Neural cell (in vitro differentiated cells): ENCODE data around the gene DDOST. TPM values are rescaled to one million over a fixed set of nuclear protein-coding genes. Genes with fewer than 3 reads are reported as not detected.

ENCODE experiments used
- H2AFZ ChIP-seq: fragments of 200-600, 300-800 bp; sonication (generic), shearing (Covaris generic); 2 replicates; pipeline ENCODE4 v1.6.0; 2014; ENCODE audit warnings: low read depth, mild to moderate bottlenecking, antibody characterized with exemption, low read length, moderate library complexity
- H3F3A ChIP-seq: fragments of 200-600 bp; shearing (Covaris generic); 2 replicates; pipeline ENCODE4 v1.6.1; 2016; ENCODE audit warnings: mild to moderate bottlenecking, moderate library complexity, mixed read lengths, antibody characterized with exemption, low read length; ENCODE audit not compliant: insufficient read depth, poor library complexity, severe bottlenecking
- H3K27ac ChIP-seq: fragments of 200-600, 300-800 bp; sonication (generic), shearing (Covaris generic); 2 replicates; pipeline ENCODE4 v1.5.1; 2014; ENCODE audit warnings: mild to moderate bottlenecking, low read length, moderate library complexity
- H3K27me3 ChIP-seq: fragments of 300-800, 200-600 bp; sonication (generic), shearing (Covaris generic); 2 replicates; pipeline ENCODE4 v1.6.0; 2014; ENCODE audit warnings: mild to moderate bottlenecking, low read depth, low read length, moderate library complexity; ENCODE audit not compliant: insufficient read depth
- H3K36me3 ChIP-seq: fragments of 300-800, 200-600 bp; sonication (generic), shearing (Covaris generic); 2 replicates; pipeline ENCODE4 v1.5.1; 2014; ENCODE audit warnings: mild to moderate bottlenecking, antibody characterized with exemption, low read length, moderate library complexity; ENCODE audit not compliant: insufficient read depth
- H3K4me2 ChIP-seq: fragments of 300-800, 200-600 bp; sonication (generic), shearing (Covaris generic); 2 replicates; pipeline ENCODE4 v1.6.0; 2014; ENCODE audit warnings: mild to moderate bottlenecking, low read length
- H3K4me3 ChIP-seq: fragments of 300-800, 200-600 bp; sonication (generic), shearing (Covaris generic); 2 replicates; pipeline ENCODE4 v1.5.1; 2014; ENCODE audit warnings: mild to moderate bottlenecking, low read length, moderate library complexity
- H3K79me2 ChIP-seq: fragments of 200-600 bp; shearing (Covaris generic); replicated peaks from 2 replicates; pipeline ENCODE4 v1.6.0; 2014; ENCODE audit warnings: mild to moderate bottlenecking, low read length, moderate library complexity; ENCODE audit not compliant: insufficient read depth
- H3K9ac ChIP-seq: fragments of 300-800, 200-600 bp; sonication (generic), shearing (Covaris generic); 2 replicates; pipeline ENCODE4 v1.6.1; 2016; ENCODE audit warnings: mild to moderate bottlenecking, low read length, mixed read lengths
- H3K9me2 ChIP-seq: fragments of 200-600 bp; shearing (Covaris generic); 2 replicates; pipeline ENCODE4 v1.6.1; 2016; ENCODE audit warnings: mild to moderate bottlenecking, low read length, mixed read lengths; ENCODE audit not compliant: insufficient read depth
- H3K9me3 ChIP-seq: fragments of 200-600, 300-800 bp; sonication (generic), shearing (Covaris generic); 2 replicates; pipeline ENCODE4 v1.6.1; 2016; ENCODE audit warnings: mild to moderate bottlenecking, mixed run types, low read length, moderate library complexity, mixed read lengths
- H4K20me1 ChIP-seq: fragments of 200-600 bp; shearing (Covaris generic); 2 replicates; pipeline ENCODE4 v1.6.1; 2016; ENCODE audit warnings: mild to moderate bottlenecking, mixed run types; ENCODE audit not compliant: insufficient read depth
- EP300 ChIP-seq: fragments of 450-650 bp; conservative IDR thresholded peaks from 2 replicates; pipeline ENCODE4 v1.6.1; 2014; ENCODE audit warnings: antibody characterized with exemption, mild to moderate bottlenecking, moderate library complexity; ENCODE audit not compliant: poor library complexity, severe bottlenecking
- EZH2 ChIP-seq: fragments of 200-600, 300-800 bp; shearing (Covaris generic), sonication (generic); IDR thresholded peaks from 2 replicates; pipeline ENCODE4 v1.6.1; 2014; ENCODE audit warnings: antibody characterized with exemption, low read length, borderline replicate concordance, mild to moderate bottlenecking; ENCODE audit not compliant: insufficient read depth, poor library complexity, severe bottlenecking
- MXI1 ChIP-seq: fragments of 450-650 bp; conservative IDR thresholded peaks from 2 replicates; pipeline ENCODE4 v1.6.1; 2014; ENCODE audit warnings: antibody characterized with exemption, mild to moderate bottlenecking; ENCODE audit not compliant: poor library complexity, severe bottlenecking
- POLR2AphosphoS5 ChIP-seq: IDR thresholded peaks from 2 replicates; pipeline ENCODE4 v1.6.1; 2012
- RAD21 ChIP-seq: fragments of 450-650 bp; conservative IDR thresholded peaks from 2 replicates; pipeline ENCODE4 v1.6.1; 2014; ENCODE audit warnings: antibody characterized with exemption, mild to moderate bottlenecking, moderate library complexity
- REST ChIP-seq: IDR thresholded peaks from 2 replicates; pipeline ENCODE4 v1.6.1; 2012; ENCODE audit warnings: borderline replicate concordance
- SMC3 ChIP-seq: fragments of 450-650 bp; conservative IDR thresholded peaks from 2 replicates; pipeline ENCODE4 v1.6.1; 2014; ENCODE audit warnings: antibody characterized with exemption, mild to moderate bottlenecking, moderate library complexity; ENCODE audit not compliant: poor library complexity
- TAF1 ChIP-seq: IDR thresholded peaks from 2 replicates; pipeline ENCODE4 v1.6.1; 2012; ENCODE audit warnings: low read depth
- polyA plus RNA-seq: library from polyadenylated mRNA; depleted of rRNA; stranded (reverse); fragments of >200 nt; gene quantifications from 2 replicates; pipeline ENCODE4 v1.2.3, GENCODE V29; 2014
- TF ChIP-seq, protein P1 (sequence below): fragments of 450-650 bp; IDR thresholded peaks from 2 replicates; pipeline ENCODE4 v1.5.1; 2014; ENCODE audit warnings: antibody characterized with exemption, mild to moderate bottlenecking, moderate library complexity; ENCODE audit not compliant: poor library complexity, severe bottlenecking

Gene DDOST
- polyA plus RNA-seq, 1 donor from 2014 or later = 177 TPM

DNA sequence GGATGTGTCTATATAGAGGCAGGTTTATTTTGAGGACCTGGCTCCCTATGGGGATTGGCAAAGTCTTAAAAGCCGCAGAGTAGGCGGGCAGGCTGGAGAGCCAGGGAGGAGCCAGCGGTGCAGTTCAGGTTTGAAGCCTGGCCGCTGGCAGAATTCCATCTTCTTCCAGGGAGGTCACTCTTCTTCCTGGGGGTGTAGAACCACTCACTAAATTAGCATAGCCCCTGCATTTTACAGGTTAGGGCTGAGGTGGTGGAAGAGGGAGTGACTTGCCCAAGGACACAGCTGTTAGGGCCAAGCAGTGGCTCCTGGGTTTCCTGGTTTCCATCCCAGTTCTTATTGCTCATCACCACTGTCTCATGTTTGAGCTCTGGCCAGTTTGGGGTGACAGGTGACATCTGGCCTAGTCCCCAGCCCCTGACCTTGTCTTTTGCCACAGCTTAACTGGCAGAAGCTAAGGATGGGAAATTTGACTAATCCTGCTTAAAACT lies 26.5 kb downstream of the DDOST start:
- H3K4me2 ChIP-seq = peak overlapping the region; percentile 94
- H3K9me3 ChIP-seq = no peaks in the 10 kb centered on the region
- no peaks in the 10 kb centered on the region for H3K79me2 ChIP-seq
- H3K9me2 ChIP-seq = no peaks in the 10 kb centered on the region
- no peaks in the 10 kb centered on the region for H3F3A ChIP-seq
- no peaks in the 10 kb centered on the region for H3K27me3 ChIP-seq
- H3K27ac ChIP-seq = peak overlapping the region; percentile 83
- peak overlapping the region; percentile 93 for H3K9ac ChIP-seq
- no peaks in the 10 kb centered on the region for H3K36me3 ChIP-seq
- TF ChIP-seq MXI1 = no peak
- TF ChIP-seq, protein P1, sequence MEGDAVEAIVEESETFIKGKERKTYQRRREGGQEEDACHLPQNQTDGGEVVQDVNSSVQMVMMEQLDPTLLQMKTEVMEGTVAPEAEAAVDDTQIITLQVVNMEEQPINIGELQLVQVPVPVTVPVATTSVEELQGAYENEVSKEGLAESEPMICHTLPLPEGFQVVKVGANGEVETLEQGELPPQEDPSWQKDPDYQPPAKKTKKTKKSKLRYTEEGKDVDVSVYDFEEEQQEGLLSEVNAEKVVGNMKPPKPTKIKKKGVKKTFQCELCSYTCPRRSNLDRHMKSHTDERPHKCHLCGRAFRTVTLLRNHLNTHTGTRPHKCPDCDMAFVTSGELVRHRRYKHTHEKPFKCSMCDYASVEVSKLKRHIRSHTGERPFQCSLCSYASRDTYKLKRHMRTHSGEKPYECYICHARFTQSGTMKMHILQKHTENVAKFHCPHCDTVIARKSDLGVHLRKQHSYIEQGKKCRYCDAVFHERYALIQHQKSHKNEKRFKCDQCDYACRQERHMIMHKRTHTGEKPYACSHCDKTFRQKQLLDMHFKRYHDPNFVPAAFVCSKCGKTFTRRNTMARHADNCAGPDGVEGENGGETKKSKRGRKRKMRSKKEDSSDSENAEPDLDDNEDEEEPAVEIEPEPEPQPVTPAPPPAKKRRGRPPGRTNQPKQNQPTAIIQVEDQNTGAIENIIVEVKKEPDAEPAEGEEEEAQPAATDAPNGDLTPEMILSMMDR = no peak
- TF ChIP-seq SMC3 = no peak
- TF ChIP-seq RAD21 = no peak
- TF ChIP-seq TAF1 = no peak
- TF ChIP-seq EP300 = no peak
- TF ChIP-seq POLR2AphosphoS5 = no peak
- no peak for TF ChIP-seq EZH2
- no peak for TF ChIP-seq REST
- H4K20me1 ChIP-seq = no peaks in the 10 kb centered on the region
- H2AFZ ChIP-seq = no peak overlapping the region
- peak overlapping the region; percentile 67 for H3K4me3 ChIP-seq

- peak overlapping the region; percentile 94 for H3K4me2 ChIP-seq
- TF ChIP-seq MXI1 = no peak
- peak; percentile 17 for TF ChIP-seq RAD21
- TF ChIP-seq POLR2AphosphoS5 = no peak
- no peaks in the 10 kb centered on the region for H3K27me3 ChIP-seq
- no peaks in the 10 kb centered on the region for H4K20me1 ChIP-seq
- peak overlapping the region; percentile 67 for H3K4me3 ChIP-seq
- H3K27ac ChIP-seq = peak overlapping the region; percentile 83
- H3F3A ChIP-seq = no peaks in the 10 kb centered on the region
- H2AFZ ChIP-seq = peak overlapping the region; percentile 11
- H3K9ac ChIP-seq = peak overlapping the region; percentile 93
- no peaks in the 10 kb centered on the region for H3K79me2 ChIP-seq
- H3K9me2 ChIP-seq = no peaks in the 10 kb centered on the region
- no peaks in the 10 kb centered on the region for H3K9me3 ChIP-seq
- H3K36me3 ChIP-seq = no peaks in the 10 kb centered on the region
Measured at GRCh38 chr1:20634065-20634593, 27.0 kb downstream of the DDOST start.
